Stimulated activated naive CD8-positive, alpha-beta T cell treated with anti-CD3 and anti-CD28 coated beads, Interleukin-15, Interleukin-2, amounts not matched to agents 100 ng/mL and 50 ng/mL, for 24 hours (primary cell): Measurements from ENCODE around the gene KRTAP5-7.
"Not testable (repeated sequence)": the region's sequence is repeated elsewhere in the genome, so short reads cannot be mapped to it uniquely, and the experiment has no call there.

Experiments
- H3K27ac Mint-ChIP-seq: one replicate; pipeline ENCODE4 v1.8.0; 2021; ENCODE audit warnings: mild to moderate bottlenecking, mixed read lengths
- H3K27me3 Mint-ChIP-seq: one replicate; pipeline ENCODE4 v1.8.0; 2021; ENCODE audit warnings: mixed read lengths
- H3K36me3 Mint-ChIP-seq: one replicate; pipeline ENCODE4 v1.8.0; 2021; ENCODE audit warnings: low read depth, mixed read lengths
- H3K4me1 Mint-ChIP-seq: one replicate; pipeline ENCODE4 v1.8.0; 2021; ENCODE audit warnings: low read depth, mixed read lengths
- H3K4me3 Mint-ChIP-seq: one replicate; pipeline ENCODE4 v1.8.0; 2021; ENCODE audit warnings: mild to moderate bottlenecking, mixed read lengths
- H3K9me3 Mint-ChIP-seq: one replicate; pipeline ENCODE4 v1.8.0; 2021; ENCODE audit warnings: mixed read lengths

KRTAP5-7 gene

GRCh38 chr11:71575723-71576424, 48.8 kb downstream of the KRTAP5-7 start:
- H3K4me1 Mint-ChIP-seq, result peaks cover 8% of the 10 kb centered on the region
- no peaks in the 10 kb centered on the region for H3K9me3 Mint-ChIP-seq
- H3K36me3 Mint-ChIP-seq, result no peaks in the 10 kb centered on the region
- H3K27ac Mint-ChIP-seq, result no peak overlapping the region
- H3K27me3 Mint-ChIP-seq, result peaks cover 5% of the 10 kb centered on the region
- no peak overlapping the region for H3K4me3 Mint-ChIP-seq

GRCh38 chr11:71576688-71577465, 49.8 kb downstream of the KRTAP5-7 start:
- not testable (repeated sequence) for H3K9me3 Mint-ChIP-seq, H3K36me3 Mint-ChIP-seq, H3K27me3 Mint-ChIP-seq, H3K27ac Mint-ChIP-seq, H3K4me3 Mint-ChIP-seq
- H3K4me1 Mint-ChIP-seq, result peaks cover 11% of the 10 kb centered on the region

- Mint-ChIP-seq H3K4me1 (peaks cover 11% of the 10 kb centered on the region), H3K9me3 (no peaks in the 10 kb centered on the region), H3K27me3 (peaks cover 12% of the 10 kb centered on the region), H3K4me3 (no peak overlapping the region), H3K27ac (no peak overlapping the region), H3K36me3 (no peaks in the 10 kb centered on the region)
These were observed 50.5 kb downstream of the KRTAP5-7 start for GRCh38 chr11:71577469-71578004.
